Colon (tissue), 2 donors: ENCODE results near the gene NF1.
A peak's percentile ranks its signal among the peaks of the same experiment; 100 is the strongest.
"Not testable (repeated sequence)": the region's sequence is repeated elsewhere in the genome, so short reads cannot be mapped to it uniquely, and the experiment has no call there.

ENCODE experiments used
- FAIRE-seq: peaks from 2 replicates; lab custom pipeline; 2012; peaks lifted over from hg19 to GRCh38; lab: Jason Lieb, UNC
- donor health status: control.
- donor health status: control.

Gene NF1

GRCh38 chr17:31178951-31179350 is 84.2 kb downstream of the NF1 start:
- FAIRE-seq = not testable (repeated sequence)

GRCh38 chr17:31195305-31195704 is 100.5 kb downstream of the NF1 start:
- no peak for FAIRE-seq

GRCh38 chr17:31198026-31198425 is 103.2 kb downstream of the NF1 start:
- FAIRE-seq = no peak

- not testable (repeated sequence) for FAIRE-seq
Measured at GRCh38 chr17:31198666-31199065, 103.9 kb downstream of the NF1 start.

- no peak for FAIRE-seq
Measured at GRCh38 chr17:31200287-31200686, 105.5 kb downstream of the NF1 start.

GRCh38 chr17:31202968-31203367 is 108.2 kb downstream of the NF1 start:
- FAIRE-seq = no peak

- peak; percentile 75 for FAIRE-seq
Measured at GRCh38 chr17:31211352-31212012, 116.7 kb downstream of the NF1 start.

- FAIRE-seq = peak; percentile 61
Measured at GRCh38 chr17:31216031-31216751, 121.4 kb downstream of the NF1 start.

GRCh38 chr17:31224366-31224765 is 129.6 kb downstream of the NF1 start:
- FAIRE-seq = no peak

- FAIRE-seq = peak; percentile 36
Measured at GRCh38 chr17:31225831-31226230, 131.1 kb downstream of the NF1 start.

GRCh38 chr17:31226373-31226772 is 131.6 kb downstream of the NF1 start:
- no peak for FAIRE-seq

- no peak for FAIRE-seq
Measured at GRCh38 chr17:31226950-31227349, 132.2 kb downstream of the NF1 start.

GRCh38 chr17:31231852-31232251 is 137.1 kb downstream of the NF1 start:
- no peak for FAIRE-seq

- no peak for FAIRE-seq
Measured at GRCh38 chr17:31235110-31235509, 140.3 kb downstream of the NF1 start.

- FAIRE-seq = no peak
Measured at GRCh38 chr17:31236137-31236536, 141.4 kb downstream of the NF1 start.

- no peak for FAIRE-seq
Measured at GRCh38 chr17:31236712-31237111, 141.9 kb downstream of the NF1 start.

- FAIRE-seq = no peak
Measured at GRCh38 chr17:31241116-31241515, 146.3 kb downstream of the NF1 start.

- FAIRE-seq = no peak
Measured at GRCh38 chr17:31248986-31249834, 154.4 kb downstream of the NF1 start.

- FAIRE-seq = no peak
Measured at GRCh38 chr17:31249835-31250141, 155.0 kb downstream of the NF1 start.

- no peak for FAIRE-seq
Measured at GRCh38 chr17:31250229-31250628, 155.5 kb downstream of the NF1 start.

GRCh38 chr17:31251105-31251969 is 156.6 kb downstream of the NF1 start:
- no peak for FAIRE-seq

GRCh38 chr17:31251970-31252328 is 157.2 kb downstream of the NF1 start:
- FAIRE-seq = no peak
